ENCODE measurements around the gene CDK5RAP2.
A peak's percentile ranks its signal among the peaks of the same experiment; 100 is the strongest.

Gene CDK5RAP2

DNA sequence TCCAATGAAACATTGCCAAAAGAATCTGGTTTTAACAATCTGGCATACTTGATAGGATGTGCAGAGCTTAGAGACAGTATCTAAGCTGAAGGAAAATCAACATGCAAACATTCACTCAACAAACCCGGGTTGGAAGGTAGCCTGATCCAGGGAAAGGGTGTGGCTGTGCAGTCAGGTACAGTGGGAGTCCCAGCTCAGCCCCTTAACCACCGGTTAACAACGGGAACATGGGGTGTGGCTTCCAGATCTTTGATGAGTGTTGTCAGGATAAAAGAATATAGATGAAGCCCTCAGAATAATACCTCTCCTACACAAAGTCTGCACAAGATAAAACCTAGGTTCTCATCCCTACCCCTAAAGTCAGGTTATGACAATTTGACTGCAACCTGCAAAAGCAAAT, 127.3 kb downstream of the CDK5RAP2 start:
- no peaks in the 10 kb centered on the region for H3K4me1 ChIP-seq (ENCODE audit: control insufficient read depth, insufficient read depth, low read length, unreplicated experiment)
- H2AFZ ChIP-seq (ENCODE audit: low read length, unreplicated experiment), result no peak overlapping the region
- peaks cover 16% of the 10 kb centered on the region; the same call in 1 of the 2 replicates for H3K36me3 ChIP-seq (ENCODE audit: insufficient read depth, low read length)
- no peak overlapping the region for H3K4me3 ChIP-seq (ENCODE audit: low read depth, low read length)
- no peak overlapping the region for H3K27ac ChIP-seq (ENCODE audit: low read depth, low read length)
- H3K27me3 ChIP-seq (ENCODE audit: insufficient read depth, low read length), result no peaks in the 10 kb centered on the region
- H3K79me2 ChIP-seq (ENCODE audit: control insufficient read depth, insufficient read depth, low read length, unreplicated experiment), result no peaks in the 10 kb centered on the region

DNA sequence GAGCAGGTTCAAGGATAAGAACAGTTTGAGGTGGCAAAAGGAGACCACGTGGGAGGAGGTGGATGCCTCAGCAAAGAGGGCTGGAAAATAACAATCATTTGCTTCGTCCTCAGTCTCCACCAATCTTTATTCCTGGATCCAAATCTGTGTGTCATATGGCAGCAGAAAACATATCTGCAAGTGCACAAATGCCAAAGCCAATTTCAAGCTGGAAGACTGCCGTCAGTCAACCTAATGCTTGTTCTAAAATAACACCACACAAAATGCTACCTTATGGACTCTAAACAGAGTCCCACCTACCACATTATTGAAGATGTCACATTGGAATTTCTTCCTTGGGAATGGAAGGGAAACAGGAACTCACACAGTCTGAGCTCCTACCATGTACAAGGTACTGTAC, 129.1 kb downstream of the CDK5RAP2 start:
- Histone ChIP-seq H3K79me2 (ENCODE audit: control insufficient read depth, insufficient read depth, low read length, unreplicated experiment) (no peaks in the 10 kb centered on the region), H3K27me3 (ENCODE audit: insufficient read depth, low read length) (no peaks in the 10 kb centered on the region), H3K36me3 (ENCODE audit: insufficient read depth, low read length) (peaks cover 16% of the 10 kb centered on the region), H3K27ac (ENCODE audit: low read depth, low read length) (no peak overlapping the region), H2AFZ (ENCODE audit: low read length, unreplicated experiment) (no peak overlapping the region), H3K4me3 (ENCODE audit: low read depth, low read length) (no peak overlapping the region), H3K4me1 (ENCODE audit: control insufficient read depth, insufficient read depth, low read length, unreplicated experiment) (peaks cover 3% of the 10 kb centered on the region)

- Histone ChIP-seq H3K4me1 (ENCODE audit: control insufficient read depth, insufficient read depth, low read length, unreplicated experiment) (peaks cover 4% of the 10 kb centered on the region), H2AFZ (ENCODE audit: low read length, unreplicated experiment) (no peak overlapping the region), H3K27ac (ENCODE audit: low read depth, low read length) (no peak overlapping the region), H3K4me3 (ENCODE audit: low read depth, low read length) (no peak overlapping the region), H3K79me2 (ENCODE audit: control insufficient read depth, insufficient read depth, low read length, unreplicated experiment) (no peaks in the 10 kb centered on the region), H3K27me3 (ENCODE audit: insufficient read depth, low read length) (no peaks in the 10 kb centered on the region), H3K36me3 (ENCODE audit: insufficient read depth, low read length) (peaks cover 16% of the 10 kb centered on the region)
These were observed 130.4 kb downstream of the CDK5RAP2 start for GRCh38 chr9:120449566-120449965.

GRCh38 chr9:120447959-120448500, 131.9 kb downstream of the CDK5RAP2 start:
- H3K79me2 ChIP-seq (ENCODE audit: control insufficient read depth, insufficient read depth, low read length, unreplicated experiment), result no peaks in the 10 kb centered on the region
- H3K4me3 ChIP-seq (ENCODE audit: low read depth, low read length), result no peak overlapping the region
- H3K36me3 ChIP-seq (ENCODE audit: insufficient read depth, low read length), result peaks cover 15% of the 10 kb centered on the region
- no peak overlapping the region for H2AFZ ChIP-seq (ENCODE audit: low read length, unreplicated experiment)
- no peaks in the 10 kb centered on the region for H3K27me3 ChIP-seq (ENCODE audit: insufficient read depth, low read length)
- peaks cover 17% of the 10 kb centered on the region for H3K4me1 ChIP-seq (ENCODE audit: control insufficient read depth, insufficient read depth, low read length, unreplicated experiment)
- no peak overlapping the region for H3K27ac ChIP-seq (ENCODE audit: low read depth, low read length)

DNA sequence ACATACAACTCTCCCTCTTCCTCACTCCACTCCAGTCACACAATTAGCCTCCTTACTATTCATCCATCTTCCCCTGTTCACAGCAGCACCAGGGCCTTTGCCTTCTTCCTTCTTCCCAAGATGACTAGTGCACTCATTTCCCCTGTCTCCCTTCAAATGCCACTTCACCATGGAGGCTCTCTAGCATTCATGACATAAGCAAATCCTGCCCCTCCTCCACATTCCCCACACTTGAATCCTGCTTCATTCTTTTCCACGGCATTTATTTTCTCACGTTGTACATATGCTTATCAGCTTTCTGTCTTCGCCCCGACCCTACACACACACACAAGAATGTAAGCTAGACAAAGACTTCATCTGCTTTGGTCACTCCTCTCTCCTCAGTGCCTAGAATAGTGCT, 133.3 kb downstream of the CDK5RAP2 start:
- Histone ChIP-seq H3K27me3 (ENCODE audit: insufficient read depth, low read length) (no peaks in the 10 kb centered on the region), H3K4me3 (ENCODE audit: low read depth, low read length) (no peak overlapping the region), H3K79me2 (ENCODE audit: control insufficient read depth, insufficient read depth, low read length, unreplicated experiment) (no peaks in the 10 kb centered on the region), H3K27ac (ENCODE audit: low read depth, low read length) (no peak overlapping the region), H2AFZ (ENCODE audit: low read length, unreplicated experiment) (no peak overlapping the region), H3K4me1 (ENCODE audit: control insufficient read depth, insufficient read depth, low read length, unreplicated experiment) (peaks cover 31% of the 10 kb centered on the region), H3K36me3 (ENCODE audit: insufficient read depth, low read length) (peaks cover 12% of the 10 kb centered on the region)

DNA sequence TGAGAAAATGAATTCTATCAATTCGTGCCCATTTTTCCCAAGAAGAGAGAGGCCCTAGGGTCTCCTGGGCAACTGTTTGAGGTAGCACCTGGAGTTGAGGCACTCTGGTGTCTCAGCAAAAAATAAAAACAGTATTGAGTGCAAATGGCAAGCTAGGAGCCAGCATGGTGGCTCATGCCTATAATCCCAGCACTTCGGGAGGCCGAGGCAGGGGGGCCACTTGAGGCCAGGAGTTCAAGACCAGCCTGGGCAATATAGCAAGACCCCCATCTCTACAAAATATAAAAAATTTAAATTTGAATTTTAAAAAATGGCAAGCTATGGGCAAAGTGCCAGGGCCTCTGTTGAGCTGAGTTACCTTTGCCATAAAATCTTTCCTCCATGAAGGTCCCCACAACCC, 136.0 kb downstream of the CDK5RAP2 start:
- Histone ChIP-seq H2AFZ (ENCODE audit: low read length, unreplicated experiment) (no peak overlapping the region), H3K4me1 (ENCODE audit: control insufficient read depth, insufficient read depth, low read length, unreplicated experiment) (peaks cover 53% of the 10 kb centered on the region), H3K4me3 (ENCODE audit: low read depth, low read length) (no peak overlapping the region), H3K79me2 (ENCODE audit: control insufficient read depth, insufficient read depth, low read length, unreplicated experiment) (no peaks in the 10 kb centered on the region), H3K36me3 (ENCODE audit: insufficient read depth, low read length) (no peaks in the 10 kb centered on the region; the same call in 1 of the 2 replicates), H3K27ac (ENCODE audit: low read depth, low read length) (peak overlapping the region; percentile 99), H3K27me3 (ENCODE audit: insufficient read depth, low read length) (no peaks in the 10 kb centered on the region)

- H3K36me3 ChIP-seq (ENCODE audit: insufficient read depth, low read length), result peaks cover 2% of the 10 kb centered on the region; the same call in 1 of the 2 replicates
- H3K4me3 ChIP-seq (ENCODE audit: low read depth, low read length), result no peak overlapping the region
- H3K4me1 ChIP-seq (ENCODE audit: control insufficient read depth, insufficient read depth, low read length, unreplicated experiment), result peaks cover 58% of the 10 kb centered on the region
- no peak overlapping the region for H2AFZ ChIP-seq (ENCODE audit: low read length, unreplicated experiment)
- no peaks in the 10 kb centered on the region for H3K79me2 ChIP-seq (ENCODE audit: control insufficient read depth, insufficient read depth, low read length, unreplicated experiment)
- no peaks in the 10 kb centered on the region for H3K27me3 ChIP-seq (ENCODE audit: insufficient read depth, low read length)
- H3K27ac ChIP-seq (ENCODE audit: low read depth, low read length), result peak overlapping the region; percentile 99
These were observed 136.5 kb downstream of the CDK5RAP2 start for GRCh38 chr9:120443489-120443888.

DNA sequence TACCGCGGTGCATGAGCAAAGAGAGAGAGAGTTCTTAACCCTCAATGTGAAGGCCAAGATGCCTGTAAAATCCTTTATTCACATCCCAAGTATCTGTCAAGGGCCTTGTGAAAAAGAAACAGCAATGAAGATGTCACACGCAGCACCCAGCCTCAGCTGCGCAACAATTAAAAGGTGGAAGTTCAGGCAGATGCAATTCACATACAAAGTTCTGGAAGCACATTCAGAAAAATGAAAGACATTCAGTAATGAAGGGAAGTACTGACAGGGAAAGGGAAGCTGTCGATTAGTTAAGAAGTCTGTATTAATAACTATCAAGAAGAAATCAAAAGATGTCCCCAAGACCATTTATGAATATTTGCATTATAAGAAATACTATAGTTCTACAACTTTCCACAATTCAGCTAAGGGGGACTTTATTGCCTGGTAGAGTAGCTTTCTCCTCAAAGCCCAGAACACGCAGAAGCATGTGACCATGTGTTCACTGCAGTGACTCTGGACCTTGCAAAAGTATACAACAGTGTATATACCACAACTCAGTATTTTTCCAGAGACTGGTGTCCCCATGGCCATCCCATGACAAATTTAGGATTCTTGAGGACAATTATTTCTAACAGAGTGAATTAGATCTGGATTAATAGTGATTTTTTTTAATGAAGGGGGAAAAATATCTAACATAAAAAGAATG, 137.5 kb downstream of the CDK5RAP2 start:
- Histone ChIP-seq H3K36me3 (ENCODE audit: insufficient read depth, low read length) (peaks cover 9% of the 10 kb centered on the region; the same call in 1 of the 2 replicates), H2AFZ (ENCODE audit: low read length, unreplicated experiment) (no peak overlapping the region), H3K4me1 (ENCODE audit: control insufficient read depth, insufficient read depth, low read length, unreplicated experiment) (peaks cover 68% of the 10 kb centered on the region), H3K4me3 (ENCODE audit: low read depth, low read length) (no peak overlapping the region), H3K27ac (ENCODE audit: low read depth, low read length) (peak overlapping the region; percentile 99), H3K27me3 (ENCODE audit: insufficient read depth, low read length) (no peaks in the 10 kb centered on the region), H3K79me2 (ENCODE audit: control insufficient read depth, insufficient read depth, low read length, unreplicated experiment) (no peaks in the 10 kb centered on the region)

GRCh38 chr9:120441426-120442307, 138.3 kb downstream of the CDK5RAP2 start:
- Histone ChIP-seq H3K4me3 (ENCODE audit: low read depth, low read length) (peak overlapping the region; percentile 12; the same call in 1 of the 2 replicates), H3K36me3 (ENCODE audit: insufficient read depth, low read length) (0 out of 2 replicates have a peak, but pooled peaks cover 9% of the 10 kb centered on the region), H3K4me1 (ENCODE audit: control insufficient read depth, insufficient read depth, low read length, unreplicated experiment) (peaks cover 73% of the 10 kb centered on the region), H3K27me3 (ENCODE audit: insufficient read depth, low read length) (no peaks in the 10 kb centered on the region), H3K27ac (ENCODE audit: low read depth, low read length) (peak overlapping the region; percentile 99), H2AFZ (ENCODE audit: low read length, unreplicated experiment) (peak overlapping the region; percentile 5), H3K79me2 (ENCODE audit: control insufficient read depth, insufficient read depth, low read length, unreplicated experiment) (no peaks in the 10 kb centered on the region)

DNA sequence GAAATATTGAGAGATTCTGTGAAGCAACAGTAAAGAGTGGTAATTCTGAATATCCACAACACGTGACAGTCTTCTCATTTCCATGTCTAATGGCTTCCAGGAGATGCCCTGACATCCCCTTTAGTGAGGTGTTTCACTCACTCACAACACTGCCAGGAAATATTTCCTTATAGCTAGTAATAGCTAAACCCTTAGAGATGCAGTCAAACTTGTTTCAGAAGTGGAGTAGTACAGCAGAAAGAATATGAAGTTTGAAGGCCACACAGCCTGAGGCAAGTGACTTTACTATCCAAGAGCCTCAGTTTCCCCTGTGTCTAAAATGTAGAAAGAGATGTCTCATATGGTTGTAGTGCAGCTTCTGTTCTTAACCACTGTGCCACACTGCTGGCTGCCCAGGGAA, 139.2 kb downstream of the CDK5RAP2 start:
- peak overlapping the region; percentile 5 for H2AFZ ChIP-seq (ENCODE audit: low read length, unreplicated experiment)
- H3K4me3 ChIP-seq (ENCODE audit: low read depth, low read length), result peak overlapping the region; percentile 12; the same call in 1 of the 2 replicates
- H3K79me2 ChIP-seq (ENCODE audit: control insufficient read depth, insufficient read depth, low read length, unreplicated experiment), result no peaks in the 10 kb centered on the region
- H3K27ac ChIP-seq (ENCODE audit: low read depth, low read length), result peak overlapping the region; percentile 99
- no peaks in the 10 kb centered on the region for H3K27me3 ChIP-seq (ENCODE audit: insufficient read depth, low read length)
- 0 out of 2 replicates have a peak, but pooled peaks cover 9% of the 10 kb centered on the region for H3K36me3 ChIP-seq (ENCODE audit: insufficient read depth, low read length)
- peaks cover 73% of the 10 kb centered on the region for H3K4me1 ChIP-seq (ENCODE audit: control insufficient read depth, insufficient read depth, low read length, unreplicated experiment)
